ENCODE measurements around the gene COTL1.

The COTL1 gene

GRCh38 chr16:84589975-84590719, 27.7 kb downstream of the COTL1 start:
- H3K9me2 ChIP-seq (replicated peaks; ENCODE audit: low read depth, low read length), result no peaks in the 10 kb centered on the region
- no peaks in the 10 kb centered on the region for H3K4me1 ChIP-seq (ENCODE audit: insufficient read depth, low read length, poor library complexity, severe bottlenecking)
- no peaks in the 10 kb centered on the region for H3F3A ChIP-seq (ENCODE audit: low read depth)
- H3K4me3 ChIP-seq (ENCODE audit: low read length, poor library complexity, severe bottlenecking), result no peak overlapping the region
- H2AFZ ChIP-seq (ENCODE audit: low read length), result no peak overlapping the region
- TF ChIP-seq CTCF (conservative IDR thresholded peaks at IDR 0.05; ENCODE audit: low read length), result no peak
- TF ChIP-seq EZH2phosphoT487 (IDR thresholded peaks at IDR 0.05; ENCODE audit: borderline replicate concordance), result no peak
- H3K9ac ChIP-seq (ENCODE audit: low read depth, low read length, poor library complexity, severe bottlenecking), result no peak overlapping the region
- no peaks in the 10 kb centered on the region for H3K9me3 ChIP-seq (ENCODE audit: insufficient read depth, low read depth, low read length)
- no peaks in the 10 kb centered on the region for H3K27me3 ChIP-seq (ENCODE audit: insufficient read depth, low read length, poor library complexity, severe bottlenecking)
- H3K4me2 ChIP-seq (ENCODE audit: low read depth, low read length, poor library complexity, severe bottlenecking), result no peak overlapping the region
- H3K79me2 ChIP-seq (ENCODE audit: insufficient read depth, low read length), result no peaks in the 10 kb centered on the region
- H4K20me1 ChIP-seq (ENCODE audit: insufficient read depth, low read length, poor library complexity, severe bottlenecking), result no peaks in the 10 kb centered on the region
- no peaks in the 10 kb centered on the region for H3K36me3 ChIP-seq (ENCODE audit: insufficient read depth, low read length)

- Histone ChIP-seq H3K27me3 (ENCODE audit: insufficient read depth, low read length, poor library complexity, severe bottlenecking) (no peaks in the 10 kb centered on the region), H4K20me1 (ENCODE audit: insufficient read depth, low read length, poor library complexity, severe bottlenecking) (no peaks in the 10 kb centered on the region), H3F3A (ENCODE audit: low read depth) (no peaks in the 10 kb centered on the region), H3K9ac (ENCODE audit: low read depth, low read length, poor library complexity, severe bottlenecking) (no peak overlapping the region), H3K4me2 (ENCODE audit: low read depth, low read length, poor library complexity, severe bottlenecking) (no peak overlapping the region), H3K9me2 (replicated peaks; ENCODE audit: low read depth, low read length) (no peaks in the 10 kb centered on the region), H3K79me2 (ENCODE audit: insufficient read depth, low read length) (no peaks in the 10 kb centered on the region), H3K4me3 (ENCODE audit: low read length, poor library complexity, severe bottlenecking) (no peak overlapping the region), H3K9me3 (ENCODE audit: insufficient read depth, low read depth, low read length) (no peaks in the 10 kb centered on the region), H3K36me3 (ENCODE audit: insufficient read depth, low read length) (no peaks in the 10 kb centered on the region), H3K4me1 (ENCODE audit: insufficient read depth, low read length, poor library complexity, severe bottlenecking) (no peaks in the 10 kb centered on the region), H2AFZ (ENCODE audit: low read length) (no peak overlapping the region)
- no peak for TF ChIP-seq CTCF (conservative IDR thresholded peaks at IDR 0.05; ENCODE audit: low read length)
- no peak for TF ChIP-seq EZH2phosphoT487 (IDR thresholded peaks at IDR 0.05; ENCODE audit: borderline replicate concordance)
Measured at GRCh38 chr16:84588991-84589390, 28.9 kb downstream of the COTL1 start.

- Histone ChIP-seq H3K27me3 (ENCODE audit: insufficient read depth, low read length, poor library complexity, severe bottlenecking) (no peaks in the 10 kb centered on the region), H3K4me1 (ENCODE audit: insufficient read depth, low read length, poor library complexity, severe bottlenecking) (no peaks in the 10 kb centered on the region), H3K9me2 (replicated peaks; ENCODE audit: low read depth, low read length) (no peaks in the 10 kb centered on the region), H3K9me3 (ENCODE audit: insufficient read depth, low read depth, low read length) (no peaks in the 10 kb centered on the region), H4K20me1 (ENCODE audit: insufficient read depth, low read length, poor library complexity, severe bottlenecking) (no peaks in the 10 kb centered on the region), H2AFZ (ENCODE audit: low read length) (no peak overlapping the region), H3K9ac (ENCODE audit: low read depth, low read length, poor library complexity, severe bottlenecking) (no peak overlapping the region), H3K4me2 (ENCODE audit: low read depth, low read length, poor library complexity, severe bottlenecking) (no peak overlapping the region), H3K4me3 (ENCODE audit: low read length, poor library complexity, severe bottlenecking) (no peak overlapping the region), H3F3A (ENCODE audit: low read depth) (no peaks in the 10 kb centered on the region), H3K79me2 (ENCODE audit: insufficient read depth, low read length) (no peaks in the 10 kb centered on the region), H3K36me3 (ENCODE audit: insufficient read depth, low read length) (no peaks in the 10 kb centered on the region)
- no peak for TF ChIP-seq EZH2phosphoT487 (IDR thresholded peaks at IDR 0.05; ENCODE audit: borderline replicate concordance)
- no peak for TF ChIP-seq CTCF (conservative IDR thresholded peaks at IDR 0.05; ENCODE audit: low read length)
Measured at GRCh38 chr16:84585886-84586285, 32.0 kb downstream of the COTL1 start.

All from Loucy (cell line).